Ovary (tissue), 3 donors: ENCODE results near the gene C20orf204.

ENCODE experiments used
- EP300 ChIP-seq: sonication (generic); formaldehyde crosslinking; IDR thresholded peaks from one replicate; pipeline ENCODE4 v1.6.1; 2017; ENCODE audit warnings: antibody characterized with exemption
- POLR2A ChIP-seq: fragments of 450-650 bp; IDR thresholded peaks from one replicate; pipeline ENCODE4 v1.6.1; 2017; ENCODE audit warnings: antibody characterized with exemption, mild to moderate bottlenecking, moderate library complexity
- TF ChIP-seq, protein P1 (sequence below), 3 donors: fragments of 450-650 bp in 2 of 3; fragments of 200-600 bp in 1 of 3; IDR thresholded peaks; one replicate each; pipeline versions ENCODE4 v1.5.1 to v1.8.0; 2016 to 2022; ENCODE audit warnings: antibody characterized with exemption in 3 of 3, mild to moderate bottlenecking in 1 of 3
- donor health status: DM: no; HTN: no; CAD: no.

DNA sequence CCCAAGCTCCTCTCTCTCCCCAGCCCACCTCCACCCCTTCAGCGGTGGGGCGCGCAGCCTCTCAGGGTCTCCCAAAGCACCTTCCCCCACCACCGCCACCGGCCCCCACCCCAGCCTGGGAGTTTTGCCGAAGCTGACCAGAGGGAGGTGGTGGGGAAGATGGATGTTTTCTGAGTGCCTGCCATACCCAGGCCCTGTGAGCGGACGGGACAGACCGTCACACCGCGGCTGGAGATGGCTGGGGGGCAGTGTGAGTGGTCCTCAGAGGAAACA, 5.7 kb downstream of the C20orf204 start:
- no peak for TF ChIP-seq POLR2A
- TF ChIP-seq, protein P1, sequence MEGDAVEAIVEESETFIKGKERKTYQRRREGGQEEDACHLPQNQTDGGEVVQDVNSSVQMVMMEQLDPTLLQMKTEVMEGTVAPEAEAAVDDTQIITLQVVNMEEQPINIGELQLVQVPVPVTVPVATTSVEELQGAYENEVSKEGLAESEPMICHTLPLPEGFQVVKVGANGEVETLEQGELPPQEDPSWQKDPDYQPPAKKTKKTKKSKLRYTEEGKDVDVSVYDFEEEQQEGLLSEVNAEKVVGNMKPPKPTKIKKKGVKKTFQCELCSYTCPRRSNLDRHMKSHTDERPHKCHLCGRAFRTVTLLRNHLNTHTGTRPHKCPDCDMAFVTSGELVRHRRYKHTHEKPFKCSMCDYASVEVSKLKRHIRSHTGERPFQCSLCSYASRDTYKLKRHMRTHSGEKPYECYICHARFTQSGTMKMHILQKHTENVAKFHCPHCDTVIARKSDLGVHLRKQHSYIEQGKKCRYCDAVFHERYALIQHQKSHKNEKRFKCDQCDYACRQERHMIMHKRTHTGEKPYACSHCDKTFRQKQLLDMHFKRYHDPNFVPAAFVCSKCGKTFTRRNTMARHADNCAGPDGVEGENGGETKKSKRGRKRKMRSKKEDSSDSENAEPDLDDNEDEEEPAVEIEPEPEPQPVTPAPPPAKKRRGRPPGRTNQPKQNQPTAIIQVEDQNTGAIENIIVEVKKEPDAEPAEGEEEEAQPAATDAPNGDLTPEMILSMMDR (IDR thresholded peaks at IDR 0.05): no peak
- TF ChIP-seq EP300: no peak
